CD4-positive, alpha-beta T cell treated with Interleukin-15 for 1 hour (primary cell): ENCODE data around the gene PRPS1.
A peak's percentile ranks its signal among the peaks of the same experiment; 100 is the strongest.
"Not testable (repeated sequence)": the region's sequence is repeated elsewhere in the genome, so short reads cannot be mapped to it uniquely, and the experiment has no call there.

ENCODE experiments used
- DNase-seq: peaks from one replicate; pipeline ENCODE4 v3.0.0-alpha.2; 2020

The PRPS1 gene

DNA sequence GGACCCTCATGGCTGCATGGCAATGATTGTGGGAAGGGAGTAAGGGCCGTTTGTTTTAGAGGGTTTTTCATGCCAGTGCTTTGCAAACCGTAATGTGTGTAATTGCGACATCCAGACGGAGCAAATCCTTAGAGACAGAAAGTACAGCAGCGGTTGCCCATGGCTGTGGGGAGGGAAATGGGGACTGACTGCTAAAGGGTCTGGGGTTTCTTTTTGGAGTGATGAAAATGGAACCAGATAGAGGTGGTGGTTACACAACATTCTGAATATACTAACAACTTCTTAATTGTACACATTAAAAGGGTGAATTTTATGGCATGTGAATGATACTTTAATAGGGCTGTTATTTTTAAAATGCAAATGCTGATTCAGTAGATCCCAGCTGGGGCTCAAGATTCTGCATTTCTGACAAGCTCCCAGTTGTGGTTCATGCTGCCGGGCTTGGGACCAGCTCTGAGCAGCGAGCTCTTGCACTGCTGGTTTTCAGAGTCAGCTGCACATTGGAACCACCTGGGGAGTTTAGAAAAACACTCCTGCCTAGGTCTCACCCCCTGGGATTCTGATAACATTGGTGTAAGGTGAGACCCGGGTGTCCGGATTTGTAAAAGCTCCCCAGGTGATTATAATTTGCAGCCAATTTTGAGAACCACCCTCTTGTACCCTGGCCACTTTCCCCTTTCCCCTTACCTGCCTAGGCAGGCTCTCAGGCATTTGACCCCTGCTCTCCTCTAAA lies 47.7 kb downstream of the PRPS1 start:
- peak; percentile 39 for DNase-seq

DNA sequence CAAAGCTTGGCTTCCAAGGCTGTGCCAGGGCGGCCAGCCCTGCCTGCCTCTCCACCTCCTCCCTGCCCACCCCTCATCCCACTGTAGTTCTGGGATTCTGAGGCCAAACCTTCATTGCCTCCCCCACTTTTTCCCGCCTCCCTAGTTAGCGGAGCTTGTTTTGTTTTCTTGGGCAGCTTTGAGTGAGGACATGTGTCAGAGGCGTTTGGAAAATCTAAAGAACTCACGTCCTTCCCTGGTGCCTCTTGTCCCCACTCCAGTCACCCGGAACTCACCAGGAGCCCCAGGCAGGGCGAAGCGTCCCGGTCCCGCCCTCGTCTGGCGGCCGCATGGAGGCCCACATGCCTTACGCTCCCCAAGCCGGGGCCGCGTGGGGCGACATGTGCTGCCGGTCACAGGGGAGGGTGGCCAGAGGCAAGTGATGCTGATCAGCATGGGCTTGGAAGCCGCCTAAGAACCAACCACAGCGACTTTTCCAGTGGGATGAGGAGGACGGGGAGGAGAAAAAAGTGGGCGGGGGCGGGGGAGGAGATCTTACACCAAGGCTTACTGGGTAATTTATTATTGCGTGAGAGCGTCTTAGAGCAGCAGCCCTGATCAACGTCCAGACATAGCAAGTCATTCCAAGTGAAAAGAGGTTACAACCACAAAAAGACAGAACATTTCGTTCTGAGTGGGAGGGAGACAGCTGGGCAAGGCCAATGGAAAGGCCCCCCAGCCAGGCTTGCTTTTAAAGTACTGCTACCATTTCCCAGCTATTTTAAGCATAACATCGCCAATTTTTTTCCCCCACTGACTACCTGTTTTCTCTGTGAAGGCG lies 48.5 kb downstream of the PRPS1 start:
- DNase-seq: peak; percentile 69

DNA sequence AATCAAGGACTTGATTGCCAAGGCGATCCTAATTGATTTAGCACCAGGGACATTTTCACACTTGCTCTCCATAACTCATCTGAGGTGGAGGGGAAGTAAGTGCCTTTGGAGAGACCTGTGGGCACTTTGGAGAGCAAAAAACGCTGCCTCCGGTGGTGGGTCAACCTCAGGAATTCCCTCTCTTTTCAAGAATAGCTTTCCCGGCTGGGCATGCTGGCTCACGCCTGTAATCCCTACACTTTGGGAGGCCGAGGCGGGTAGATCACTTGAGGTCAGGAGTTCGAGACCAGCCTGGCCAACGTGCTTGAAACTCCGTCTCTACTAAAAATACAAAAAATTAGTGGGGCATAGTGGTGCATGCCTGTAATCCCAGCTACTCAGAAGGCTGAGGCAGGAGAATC lies 49.2 kb downstream of the PRPS1 start:
- no peak for DNase-seq

DNA sequence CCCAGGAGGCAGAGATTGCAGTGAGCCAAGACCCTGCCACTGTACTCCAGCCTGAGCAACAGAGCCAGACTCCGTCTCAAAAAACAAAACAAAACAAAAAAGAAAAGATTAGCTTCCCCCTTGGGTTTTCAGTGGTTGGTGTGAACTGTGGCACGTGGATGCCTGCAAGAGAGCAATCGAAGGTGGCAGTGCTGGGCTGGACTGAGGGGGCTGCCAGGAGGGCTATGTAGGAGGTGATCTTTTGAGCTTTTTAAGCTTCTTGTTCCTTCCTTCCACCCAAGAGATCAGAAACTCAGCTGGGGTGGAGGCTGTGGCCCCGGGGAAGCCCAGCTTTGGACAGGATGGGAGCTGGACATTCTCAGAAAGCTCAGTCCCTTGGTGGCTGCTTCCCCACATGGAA lies 49.6 kb downstream of the PRPS1 start:
- no peak for DNase-seq

DNA sequence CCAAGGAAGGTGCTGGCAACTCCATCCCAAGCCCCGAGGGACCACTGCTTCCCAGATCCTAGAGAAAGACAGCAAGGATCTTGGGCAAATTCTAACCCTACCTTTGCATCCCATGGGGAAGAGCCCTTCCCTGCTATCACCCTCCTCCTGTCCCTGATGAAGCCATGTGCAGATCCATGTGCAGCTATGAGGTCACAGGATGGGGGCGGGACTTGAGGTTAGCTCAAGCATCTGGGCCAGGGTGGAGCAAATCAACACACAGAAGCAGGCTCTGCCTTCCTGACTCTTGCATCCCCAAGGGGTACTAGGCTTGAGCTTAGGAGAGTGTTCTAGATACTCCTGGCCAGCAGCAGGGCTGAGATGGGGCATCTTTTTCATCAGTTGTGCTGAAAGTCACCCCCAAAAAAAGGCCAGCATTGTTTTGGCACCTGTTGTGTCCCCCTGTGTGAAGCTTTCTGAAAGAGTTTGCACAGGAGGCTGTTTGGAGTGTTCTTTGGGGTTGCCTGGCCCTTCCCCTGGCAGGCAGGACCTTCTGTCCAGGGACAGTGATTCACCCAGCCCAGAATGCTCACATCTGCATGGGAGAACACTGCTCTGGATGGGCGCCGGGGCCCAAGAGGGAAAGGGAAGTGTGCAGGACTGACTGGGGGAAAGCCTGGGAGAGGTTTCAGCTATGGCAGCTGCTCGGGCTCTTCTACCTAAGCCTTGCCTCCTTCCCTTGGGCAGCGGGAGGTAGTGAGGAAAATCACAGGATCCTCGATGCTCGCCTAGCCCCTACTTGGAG lies 50.8 kb downstream of the PRPS1 start:
- peak; percentile 82 for DNase-seq

DNA sequence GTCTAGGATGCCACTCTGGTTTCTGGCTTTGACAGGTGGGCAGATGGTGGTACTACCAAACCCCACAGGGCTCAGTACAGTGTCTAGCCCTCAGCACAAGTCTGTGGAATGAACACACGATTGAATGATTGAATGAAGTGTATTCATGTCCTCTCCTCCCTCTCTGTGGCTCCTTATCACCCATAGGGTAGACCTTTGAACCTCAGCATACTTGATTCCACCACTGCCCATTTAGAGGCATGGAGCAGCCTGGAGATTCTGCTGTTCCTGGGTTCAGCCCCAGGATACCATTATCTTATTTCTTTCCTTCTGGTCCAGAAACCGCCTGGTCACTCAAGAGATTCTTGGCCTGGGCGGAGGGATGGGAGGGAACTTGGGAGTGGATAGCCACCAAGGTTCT lies 53.9 kb downstream of the PRPS1 start:
- DNase-seq: no peak

DNA sequence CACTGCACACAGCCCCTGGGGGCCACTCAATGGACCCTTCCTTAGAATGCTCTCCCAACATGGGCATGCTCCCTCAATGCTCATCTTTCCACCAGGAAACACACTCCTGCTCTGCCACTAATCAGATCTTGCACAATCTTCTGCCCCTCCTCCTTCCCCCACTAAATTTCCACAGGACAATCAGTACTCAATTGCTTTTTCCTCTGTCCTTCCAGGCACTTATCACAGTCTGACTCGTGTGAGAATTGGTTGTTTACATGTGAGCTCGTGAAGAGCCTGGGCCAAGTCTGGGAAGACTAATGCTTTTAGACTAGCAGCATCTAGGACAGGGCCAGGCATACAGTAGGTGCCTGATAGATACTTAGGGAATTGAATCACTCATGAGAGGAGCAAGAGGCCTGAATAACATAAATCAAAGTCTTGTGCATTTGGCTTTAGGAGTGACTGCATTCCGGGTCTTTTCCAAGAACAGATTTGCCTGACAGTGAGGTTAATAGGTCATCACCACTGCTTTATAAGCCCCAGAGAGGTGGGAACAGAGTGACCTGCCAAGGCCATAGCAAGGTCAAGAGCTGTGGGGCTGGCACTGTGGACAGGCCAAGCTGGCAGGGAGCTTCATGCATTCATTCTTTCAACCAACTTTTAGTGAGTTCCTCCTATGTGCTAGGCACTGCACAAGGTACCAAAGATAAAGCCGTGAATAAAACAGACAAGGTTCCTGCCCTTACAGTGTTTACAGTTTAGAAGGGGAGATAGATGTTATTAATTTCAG lies 55.0 kb downstream of the PRPS1 start:
- DNase-seq: no peak

DNA sequence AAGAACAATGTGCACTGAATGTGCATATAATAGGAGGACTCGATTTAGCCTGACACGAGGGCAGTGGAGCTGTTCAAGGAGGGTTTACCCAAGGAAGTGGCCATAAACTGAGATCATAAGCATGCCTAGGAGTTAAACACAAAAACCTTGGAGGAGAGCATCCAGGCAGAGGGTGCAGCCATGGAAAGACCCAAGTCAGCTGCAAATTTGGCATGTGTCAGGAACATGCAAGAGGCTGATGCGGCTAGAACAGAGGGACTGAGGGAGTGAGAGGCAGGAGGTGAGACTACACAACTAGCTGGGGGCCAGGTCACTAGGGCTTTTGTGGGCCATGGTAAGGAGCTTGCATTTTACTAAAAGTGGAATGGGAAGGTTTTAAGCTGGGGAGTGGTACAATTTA lies 55.6 kb downstream of the PRPS1 start:
- DNase-seq: no peak

DNA sequence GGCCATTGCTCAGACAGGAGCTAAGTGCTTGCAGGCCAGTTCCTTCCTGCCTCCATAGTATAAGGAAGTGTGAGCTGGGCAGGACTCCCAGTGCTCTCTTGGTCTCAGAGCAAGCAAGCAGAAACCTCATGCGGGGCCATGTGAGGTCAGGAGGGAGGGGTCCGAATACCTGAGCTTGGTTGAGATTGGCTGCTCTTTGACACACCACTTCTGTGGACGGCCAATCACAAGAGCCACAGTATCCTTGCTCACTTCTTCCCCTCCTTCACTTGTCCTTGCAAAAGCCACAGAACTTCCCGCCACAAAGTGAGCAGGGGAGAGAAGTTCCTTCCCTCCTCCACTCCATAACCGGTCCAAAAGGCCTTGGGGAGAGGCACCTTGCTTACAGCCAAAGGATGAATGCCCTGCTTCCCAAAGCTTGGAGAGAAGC lies 56.7 kb downstream of the PRPS1 start:
- DNase-seq: peak; percentile 71

DNA sequence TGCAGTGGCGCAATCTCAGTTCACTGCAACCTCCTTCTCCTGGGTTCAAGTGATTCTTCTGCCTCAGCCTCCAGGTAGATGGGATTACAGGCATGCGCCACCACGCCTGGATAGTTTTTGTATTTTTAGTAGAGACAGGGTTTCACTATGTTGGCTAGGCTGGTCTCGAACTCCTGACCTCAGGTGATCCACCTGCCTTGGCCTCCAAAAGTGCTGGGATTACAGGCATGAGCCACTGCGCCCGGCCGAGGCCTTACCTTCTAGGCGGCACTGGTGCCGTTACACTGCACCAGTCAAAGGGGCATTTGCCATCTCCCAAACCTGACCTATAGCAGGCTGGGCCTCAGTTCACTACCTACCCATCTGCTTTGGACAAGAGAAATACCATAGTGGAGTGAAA lies 57.3 kb downstream of the PRPS1 start:
- DNase-seq: not testable (repeated sequence)

DNA sequence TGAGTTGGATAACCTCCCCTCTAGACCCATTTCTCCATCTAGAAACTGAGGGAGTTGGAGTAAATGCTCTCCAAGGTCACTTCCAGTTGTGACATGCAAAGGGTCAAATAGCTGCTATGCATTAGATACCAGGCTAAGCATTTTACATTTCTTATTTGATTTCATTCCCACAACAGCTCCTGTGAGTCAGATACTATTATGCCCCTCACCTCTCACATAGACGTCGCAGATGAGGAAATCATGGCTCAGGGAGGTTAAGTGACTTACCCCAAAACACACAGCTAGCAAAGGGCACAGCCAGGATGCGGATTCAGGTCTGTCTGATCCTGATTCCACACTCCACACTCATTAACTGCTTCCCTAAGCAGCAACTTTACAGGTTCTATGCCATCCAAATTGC lies 57.7 kb downstream of the PRPS1 start:
- DNase-seq: no peak

DNA sequence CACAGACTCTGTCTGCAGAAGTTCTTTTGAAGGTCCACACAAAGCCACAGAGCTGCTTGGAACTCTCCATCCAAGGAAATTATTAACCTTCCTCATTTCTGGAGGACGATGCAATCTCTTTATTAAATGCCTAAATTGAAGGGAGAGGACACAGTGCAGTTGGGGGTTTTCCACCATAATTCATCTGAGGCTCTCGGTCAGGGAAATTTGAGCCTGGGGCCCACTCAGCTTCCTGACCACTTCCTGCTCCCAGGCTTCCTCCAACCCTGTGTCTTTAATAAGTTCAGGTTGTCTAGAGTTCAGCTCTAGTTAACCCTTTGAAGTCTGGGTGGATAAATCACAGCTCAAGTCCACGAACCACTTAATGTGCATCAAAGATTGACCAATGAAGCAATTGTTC lies 58.5 kb downstream of the PRPS1 start:
- no peak for DNase-seq

DNA sequence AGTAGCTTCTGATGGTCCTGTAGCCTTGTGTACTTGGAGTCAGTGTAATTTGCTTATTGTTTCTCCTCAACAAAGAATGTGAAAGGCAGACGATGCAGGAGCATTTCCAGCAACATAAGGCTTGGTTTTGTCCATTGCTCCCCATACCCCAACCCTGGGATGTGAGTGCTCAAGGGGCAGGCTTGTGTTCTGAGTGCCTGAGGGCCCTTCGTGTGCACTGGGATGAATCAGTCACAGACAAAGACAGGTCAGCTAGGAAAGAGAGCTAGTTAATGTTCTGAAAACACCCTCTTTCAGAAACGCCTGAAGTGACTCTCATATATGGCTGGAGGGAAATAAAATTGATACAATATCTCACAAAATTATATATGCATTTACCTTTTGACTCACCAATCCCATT lies 59.1 kb downstream of the PRPS1 start:
- no peak for DNase-seq

DNA sequence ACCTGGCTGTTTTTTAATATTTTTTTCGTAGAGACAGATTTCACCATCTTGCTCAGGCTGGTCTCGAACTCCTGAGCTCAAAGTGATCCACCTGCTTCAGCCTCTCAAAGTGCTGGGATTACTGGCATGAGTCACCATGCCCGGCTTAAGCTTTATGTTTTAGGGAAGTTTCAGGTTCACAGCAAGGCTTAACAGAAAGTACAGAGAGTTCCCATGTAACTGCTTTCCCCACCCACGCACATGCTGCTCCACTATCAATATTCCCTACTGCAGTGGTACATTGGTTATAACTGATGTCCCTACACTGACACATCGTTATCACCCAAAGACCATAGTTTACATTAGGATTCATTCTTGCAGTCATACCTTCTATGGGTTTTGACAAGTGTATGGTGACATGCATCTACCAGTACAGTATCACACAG lies 62.7 kb downstream of the PRPS1 start:
- DNase-seq: no peak

DNA sequence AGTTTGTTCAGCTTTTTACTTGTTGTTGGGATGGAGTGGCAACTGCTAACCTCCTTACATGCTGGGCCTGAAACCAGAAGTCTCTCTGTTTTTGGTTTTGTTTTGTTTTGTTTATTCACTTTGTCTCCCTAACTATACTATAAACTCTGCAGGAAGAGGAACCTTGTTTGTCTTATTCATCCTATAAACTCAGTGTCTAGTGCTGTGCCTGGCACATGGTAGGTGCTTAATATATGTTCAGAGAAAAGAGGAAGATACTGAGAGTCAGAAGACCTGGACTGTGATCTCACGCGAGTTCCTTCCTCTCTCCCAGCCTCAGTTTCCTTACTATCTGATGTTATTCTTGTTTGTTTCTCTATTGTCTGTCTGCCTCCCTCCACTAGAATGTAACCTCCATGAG lies 71.3 kb downstream of the PRPS1 start:
- no peak for DNase-seq

DNA sequence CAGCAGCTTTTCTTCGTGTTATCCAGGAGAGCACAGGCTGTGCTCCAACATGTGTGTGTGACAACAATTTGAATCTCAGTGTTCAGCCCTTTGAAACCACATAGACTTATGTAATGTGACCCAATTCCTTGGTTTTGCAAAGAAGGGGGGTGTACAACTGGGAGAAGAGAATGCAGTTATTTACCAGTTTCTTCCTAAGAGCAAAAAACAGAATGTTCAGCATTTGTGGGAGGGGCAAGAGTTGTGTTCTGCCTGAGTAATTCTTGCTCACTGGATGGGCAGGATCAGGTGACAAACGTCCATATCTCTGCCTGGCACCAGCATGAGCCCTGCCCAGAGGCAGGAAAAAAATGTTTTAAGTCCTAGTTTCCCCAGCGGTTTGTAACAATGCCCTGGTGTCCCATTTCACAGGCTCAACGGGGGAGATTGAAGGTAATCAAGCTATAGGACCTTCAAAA lies 72.0 kb downstream of the PRPS1 start:
- no peak for DNase-seq
